Stimulated activated CD8-positive, alpha-beta memory T cell treated with anti-CD3 and anti-CD28 coated beads, Interleukin-4, amount 100 ng/mL, for 24 hours (primary cell): ENCODE data around the gene AMACR.

Experiments used
- DNase-seq: peaks from one replicate; pipeline ENCODE4 v3.0.0-alpha.2; 2020; ENCODE audit warnings: low read depth

AMACR gene

GRCh38 chr5:34007621-34008600, at the start of gene AMACR:
Gene AMACR, minus strand, starts transcription at chr5:34008050. Its CDS starts 31 bp downstream, at chr5:34008019.
- DNase-seq, result peak; percentile 89

GRCh38 chr5:34057569-34057968, 49.7 kb upstream of the AMACR start:
- no peak for DNase-seq

GRCh38 chr5:34057118-34057517, 49.3 kb upstream of the AMACR start:
- DNase-seq, result no peak

GRCh38 chr5:34055667-34056066, 47.8 kb upstream of the AMACR start:
- DNase-seq, result no peak

GRCh38 chr5:34054400-34054729, 46.5 kb upstream of the AMACR start:
- DNase-seq, result no peak

- no peak for DNase-seq
These were observed 45.9 kb upstream of the AMACR start for GRCh38 chr5:34053571-34054399.

- no peak for DNase-seq
These were observed 45.3 kb upstream of the AMACR start for GRCh38 chr5:34053133-34053532.

GRCh38 chr5:34051374-34051980, 43.6 kb upstream of the AMACR start:
- DNase-seq, result no peak

GRCh38 chr5:34047774-34048572, 40.1 kb upstream of the AMACR start:
- no peak for DNase-seq

- no peak for DNase-seq
These were observed 39.3 kb upstream of the AMACR start for GRCh38 chr5:34047143-34047542.

GRCh38 chr5:34045996-34046395, 38.1 kb upstream of the AMACR start:
- no peak for DNase-seq

GRCh38 chr5:34045023-34045422, 37.2 kb upstream of the AMACR start:
- DNase-seq, result no peak

- DNase-seq, result no peak
These were observed 35.4 kb upstream of the AMACR start, which contains the start of gene C1QTNF3 for GRCh38 chr5:34043099-34043876. Gene C1QTNF3, minus strand, starts transcription at chr5:34043213. Its CDS starts 88 bp downstream, at chr5:34043125.

GRCh38 chr5:34042321-34042720, 34.5 kb upstream of the AMACR start:
- no peak for DNase-seq

- no peak for DNase-seq
These were observed 33.6 kb upstream of the AMACR start for GRCh38 chr5:34041247-34041972.

GRCh38 chr5:34040472-34040871, 32.6 kb upstream of the AMACR start:
- no peak for DNase-seq

GRCh38 chr5:34039398-34040157, 31.7 kb upstream of the AMACR start:
- DNase-seq, result no peak

- no peak for DNase-seq
These were observed 31.0 kb upstream of the AMACR start for GRCh38 chr5:34038838-34039237.

GRCh38 chr5:34038390-34038789, 30.5 kb upstream of the AMACR start:
- DNase-seq, result no peak
